GM18505 (cell line): ENCODE measurements around the gene TOR4A.

Experiments used
- ATAC-seq: cut with Tn5 transposase; IDR thresholded peaks from one replicate; pipeline ENCODE4 v1.9.1; 2021; ENCODE audit not compliant: unreplicated experiment
- POLR2A ChIP-seq: IDR thresholded peaks from 4 replicates; pipeline ENCODE4 v1.6.1; 2011; ENCODE audit warnings: borderline replicate concordance; ENCODE audit not compliant: insufficient read depth, insufficient read length; ENCODE audit errors: extremely low read depth

Gene TOR4A

DNA sequence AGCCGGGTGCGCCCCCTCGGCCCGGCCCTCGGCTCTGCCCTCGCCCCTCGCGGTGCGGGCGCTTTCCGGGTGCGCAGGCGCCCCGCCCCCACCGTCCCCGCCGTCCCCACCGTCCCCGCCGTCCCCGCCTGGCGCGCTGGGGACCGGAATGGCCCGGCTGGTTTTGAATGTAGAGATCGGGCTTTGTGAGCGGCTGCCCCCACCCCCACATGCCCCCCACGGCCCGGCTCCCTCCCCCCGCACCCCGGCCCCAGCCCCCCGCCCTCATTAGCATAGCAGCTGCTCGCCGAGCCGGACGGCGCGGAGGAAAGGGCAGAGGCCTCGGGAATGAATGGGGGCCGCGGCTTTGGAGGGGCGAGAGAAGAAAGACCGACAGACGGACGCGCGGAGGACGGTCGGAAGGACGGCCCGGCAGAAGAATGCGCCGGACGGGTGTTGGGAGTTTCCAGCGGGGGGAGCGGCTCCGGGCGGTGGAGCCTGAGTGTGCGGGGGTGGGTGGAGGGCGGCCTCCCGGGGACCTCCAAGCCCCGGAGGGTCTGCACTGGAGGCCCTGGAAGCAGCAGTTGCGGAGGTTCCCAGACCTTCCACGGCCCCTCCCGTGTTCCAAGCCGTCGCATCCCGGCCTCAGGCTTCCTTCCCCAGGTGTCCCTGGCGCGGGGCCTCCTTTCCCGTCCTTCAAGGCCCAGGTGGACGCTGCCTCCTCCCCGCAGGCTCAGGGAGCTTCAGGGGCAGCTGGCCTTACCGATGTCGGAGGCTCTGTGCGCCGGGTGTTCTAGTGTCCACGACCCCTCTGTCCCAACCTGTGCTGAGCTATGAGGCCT is 18.5 kb downstream of the TOR4A start:
- TF ChIP-seq POLR2A: no peak
- no peak for ATAC-seq

DNA sequence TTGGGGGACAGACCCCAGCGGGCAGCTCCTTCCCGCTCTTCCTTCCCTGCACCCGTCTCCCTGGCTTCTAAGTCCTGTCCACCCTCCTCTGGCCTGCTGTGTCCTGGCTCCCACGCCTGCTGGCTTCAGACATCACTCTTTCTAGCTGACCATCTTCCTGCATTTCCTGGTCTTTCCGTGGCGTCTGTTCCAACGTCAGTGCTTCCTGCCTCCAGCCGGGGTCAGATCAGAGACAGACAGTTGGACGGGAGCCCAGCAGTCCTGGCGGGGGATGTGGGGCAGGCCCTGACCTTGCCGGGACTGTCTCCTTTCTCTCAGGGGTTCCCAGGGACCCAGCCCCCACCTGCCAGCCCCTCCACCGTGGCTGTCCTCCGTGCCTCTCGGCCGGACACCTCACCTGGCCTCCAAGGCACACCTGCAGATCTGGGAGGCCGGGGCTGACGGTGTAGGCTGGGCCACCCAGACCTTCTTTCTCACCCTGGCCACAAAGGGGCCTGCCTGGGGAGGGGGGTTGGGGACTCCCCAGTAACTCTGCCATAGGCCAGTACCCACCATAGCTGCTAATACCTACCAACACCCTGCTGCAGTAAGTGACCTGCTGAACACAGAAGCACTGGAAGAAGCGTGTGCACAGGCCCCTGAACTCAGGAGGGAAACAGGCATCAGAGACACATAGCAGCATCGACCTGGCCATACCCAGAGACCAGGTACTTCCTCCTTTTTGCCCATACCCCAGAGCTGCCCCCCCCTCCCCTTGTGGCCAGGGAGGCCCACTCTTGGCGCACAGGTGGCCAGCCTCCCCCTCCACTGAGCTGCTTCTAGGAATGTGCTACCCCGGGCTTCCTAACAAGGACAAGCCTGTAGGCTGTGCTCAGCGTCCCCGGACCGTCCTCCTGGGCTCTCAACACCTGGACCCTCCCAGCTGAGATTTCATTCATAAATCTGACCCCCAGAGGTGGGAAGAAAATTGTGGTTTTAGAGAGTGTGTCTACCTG is 19.4 kb downstream of the TOR4A start:
- TF ChIP-seq POLR2A: no peak
- no peak for ATAC-seq

DNA sequence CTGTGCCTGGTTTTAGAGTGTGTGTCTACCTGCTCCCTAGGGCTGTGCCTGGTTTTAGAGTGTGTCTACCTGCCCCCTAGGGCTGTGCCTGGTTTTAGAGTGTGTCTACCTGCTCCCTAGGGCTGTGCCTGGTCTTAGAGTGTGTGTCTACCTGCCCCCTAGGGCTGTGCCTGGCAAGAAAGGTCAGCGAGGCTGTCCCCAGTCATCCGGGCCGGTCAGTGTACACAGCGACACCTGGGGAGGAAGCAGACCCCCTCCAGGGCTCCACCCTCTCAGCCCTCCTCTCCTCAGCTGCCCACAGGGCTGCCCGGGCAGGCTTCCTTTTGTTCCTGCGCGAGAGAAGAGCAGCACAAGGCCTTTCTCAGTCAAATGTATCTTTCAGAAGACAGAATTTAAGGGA is 20.4 kb downstream of the TOR4A start:
- no peak for TF ChIP-seq POLR2A
- no peak for ATAC-seq

DNA sequence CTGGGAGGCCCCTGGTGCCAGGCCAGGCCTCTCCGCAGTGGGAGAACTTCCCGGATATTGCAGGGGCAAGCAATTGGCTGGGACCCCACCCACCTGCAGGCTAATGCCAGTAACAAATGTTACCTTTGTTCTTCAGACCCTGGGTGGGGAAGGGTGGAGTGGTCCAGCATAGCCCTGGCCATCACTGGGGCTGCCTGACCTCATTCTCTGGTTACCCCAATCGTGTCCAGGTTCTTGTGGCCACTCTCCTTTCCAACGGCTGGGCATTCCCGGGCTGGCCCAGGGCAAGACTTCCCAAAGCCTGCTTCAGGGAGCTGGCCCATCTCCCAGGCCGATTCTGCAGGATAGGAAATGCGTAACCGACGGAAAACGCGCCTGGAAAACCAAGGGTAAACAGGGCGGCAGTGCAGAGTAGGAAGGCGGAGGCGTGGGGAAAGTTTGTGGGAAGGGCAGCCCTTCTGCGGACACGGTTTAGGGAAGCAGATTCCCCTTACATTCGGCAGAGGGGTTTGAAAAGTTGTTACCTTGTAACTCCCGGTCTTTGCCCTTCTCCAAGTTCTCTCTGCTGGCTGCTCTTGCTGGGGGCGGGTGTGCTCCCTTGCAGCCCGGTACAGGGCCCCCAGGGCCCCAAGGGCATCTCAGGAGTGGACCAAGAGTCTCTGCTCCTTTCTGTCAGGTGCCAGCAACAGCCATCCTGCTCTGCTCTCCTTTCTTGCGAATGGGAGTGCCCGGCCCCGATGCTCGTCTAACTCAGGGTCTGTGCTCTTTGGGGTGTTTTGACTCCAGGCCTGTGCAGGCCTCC is 21.1 kb downstream of the TOR4A start:
- ATAC-seq: no peak
- TF ChIP-seq POLR2A: no peak

DNA sequence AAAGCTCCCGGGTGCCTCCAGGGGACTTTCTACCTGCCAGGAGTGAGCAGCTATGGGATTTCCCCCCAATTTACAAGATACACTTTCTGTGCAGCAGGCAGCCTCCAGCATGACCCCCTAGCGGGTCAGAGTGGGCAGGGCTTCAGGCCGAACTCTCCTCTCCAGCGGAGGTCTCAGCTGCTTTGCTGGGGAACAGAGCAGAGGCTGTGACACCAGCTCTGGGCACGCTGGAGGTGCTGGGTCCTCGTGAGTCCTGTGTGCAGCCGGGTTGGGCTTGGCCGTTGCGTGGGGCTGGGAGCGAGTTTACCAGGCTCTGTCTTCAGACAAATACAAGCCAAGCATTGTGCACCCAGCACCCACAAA is 21.7 kb downstream of the TOR4A start:
- TF ChIP-seq POLR2A: no peak
- ATAC-seq: no peak

DNA sequence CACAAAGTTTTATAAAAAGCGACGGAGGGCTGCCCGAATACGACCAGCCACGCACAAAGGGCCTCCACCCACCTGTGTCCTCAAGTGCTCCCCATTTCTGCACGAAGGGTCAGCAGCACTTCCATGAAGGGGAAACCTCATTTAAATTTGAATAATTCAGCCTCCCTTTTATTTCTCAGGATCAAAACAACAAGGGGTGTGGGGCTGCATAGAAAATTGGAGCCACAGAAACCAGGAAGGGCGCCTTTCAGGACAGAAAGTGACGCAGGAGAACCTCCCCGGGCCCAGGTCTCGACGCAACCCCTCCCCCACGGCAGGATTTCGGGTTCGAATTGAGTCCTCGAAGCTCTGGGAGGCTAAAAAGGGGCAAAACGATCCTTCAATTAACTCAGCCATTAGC is 22.4 kb downstream of the TOR4A start:
- ATAC-seq: no peak
- TF ChIP-seq POLR2A: no peak

DNA sequence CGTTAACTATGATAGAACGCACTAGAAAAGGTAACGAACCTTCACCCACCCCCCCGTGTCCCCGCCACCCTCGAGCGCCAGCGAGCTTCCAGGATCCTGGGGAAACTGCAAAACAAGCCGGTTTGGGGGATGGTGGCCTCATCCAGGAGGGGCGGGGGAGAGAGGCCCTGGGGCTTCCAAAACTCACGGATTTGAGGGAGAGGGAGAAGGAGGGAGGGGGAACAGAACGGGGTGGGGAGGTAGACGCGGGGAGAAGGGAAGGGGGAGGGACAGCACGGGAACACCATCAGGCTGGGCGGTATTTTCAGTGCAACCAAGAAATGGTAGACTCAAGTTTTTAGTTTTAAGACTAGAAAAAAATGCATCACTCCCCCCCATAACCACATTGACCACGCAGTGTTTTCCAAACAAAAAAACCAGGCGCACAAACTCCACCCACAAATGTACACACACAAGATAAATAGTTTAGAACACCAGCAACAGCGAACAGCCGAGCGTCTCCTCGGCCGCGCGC is 23.1 kb downstream of the TOR4A start:
- no peak for TF ChIP-seq POLR2A
- no peak for ATAC-seq

DNA sequence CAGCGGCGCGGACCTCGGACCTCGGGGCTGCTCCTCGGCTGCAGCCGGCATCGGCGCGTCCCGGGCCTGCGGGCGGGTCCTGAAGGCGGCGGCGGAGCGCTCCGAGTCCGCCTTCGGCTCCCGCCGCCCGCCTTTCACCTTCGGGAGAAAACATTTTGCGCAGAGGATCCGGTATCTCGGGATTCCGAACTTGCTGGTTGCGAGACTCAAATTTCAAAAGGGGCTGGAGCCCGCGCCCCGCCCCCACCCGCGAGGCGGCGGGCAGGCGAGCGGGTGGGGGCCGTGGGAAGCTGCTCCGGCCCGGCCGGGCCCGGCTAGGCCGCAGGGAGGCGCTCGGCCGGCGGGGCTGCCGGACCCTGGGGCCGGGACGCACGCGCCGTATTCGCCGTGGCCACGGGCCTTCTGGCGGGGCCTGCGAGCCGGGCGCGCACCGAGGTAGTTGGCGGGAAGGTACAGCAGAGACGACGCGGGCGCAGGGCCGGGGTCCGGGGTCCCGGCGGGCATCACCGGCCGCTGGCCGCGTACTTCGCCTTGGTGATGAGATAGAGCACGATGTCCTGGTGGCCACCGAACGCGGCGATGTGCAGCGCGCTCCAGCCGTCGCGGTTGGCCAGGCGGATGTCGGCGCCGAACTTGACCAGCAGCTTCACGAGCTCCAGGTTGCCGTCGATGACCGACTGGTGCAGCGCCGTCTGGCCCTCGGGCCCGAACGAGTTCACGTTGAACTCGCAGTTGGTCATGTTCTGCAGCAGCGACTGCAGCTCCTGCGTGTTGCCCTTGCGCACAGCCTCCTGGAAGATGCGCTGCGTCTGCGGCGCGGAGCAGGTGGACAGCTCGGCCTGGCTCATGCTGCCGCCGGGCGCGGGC is 23.8 kb downstream of the TOR4A start:
- ATAC-seq: no peak
- no peak for TF ChIP-seq POLR2A

DNA sequence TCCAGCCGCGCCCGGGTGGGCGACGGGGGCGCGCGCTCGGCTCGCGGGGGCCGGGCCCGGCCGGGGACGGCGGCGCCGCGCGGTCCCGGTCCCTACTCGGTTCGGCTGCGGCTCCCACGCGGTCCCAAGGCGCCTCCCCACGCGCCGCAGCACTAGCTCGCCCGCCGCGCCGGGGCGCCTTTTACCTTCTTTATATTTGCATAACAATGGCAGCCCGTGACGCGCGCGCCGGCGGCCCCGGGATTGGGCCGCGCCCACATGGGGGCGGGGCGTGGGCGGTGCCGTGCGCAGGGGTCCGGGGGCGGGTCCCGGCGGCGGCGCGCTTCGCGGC is 24.6 kb downstream of the TOR4A start, which contains the start of gene NRARP:
NRARP (minus strand) TSS at position 154 of the 331 bp plus-strand sequence. CDS start 343 bp downstream, outside the sequence.
- peak; percentile 74 for ATAC-seq
- TF ChIP-seq POLR2A: peak; percentile 94

DNA sequence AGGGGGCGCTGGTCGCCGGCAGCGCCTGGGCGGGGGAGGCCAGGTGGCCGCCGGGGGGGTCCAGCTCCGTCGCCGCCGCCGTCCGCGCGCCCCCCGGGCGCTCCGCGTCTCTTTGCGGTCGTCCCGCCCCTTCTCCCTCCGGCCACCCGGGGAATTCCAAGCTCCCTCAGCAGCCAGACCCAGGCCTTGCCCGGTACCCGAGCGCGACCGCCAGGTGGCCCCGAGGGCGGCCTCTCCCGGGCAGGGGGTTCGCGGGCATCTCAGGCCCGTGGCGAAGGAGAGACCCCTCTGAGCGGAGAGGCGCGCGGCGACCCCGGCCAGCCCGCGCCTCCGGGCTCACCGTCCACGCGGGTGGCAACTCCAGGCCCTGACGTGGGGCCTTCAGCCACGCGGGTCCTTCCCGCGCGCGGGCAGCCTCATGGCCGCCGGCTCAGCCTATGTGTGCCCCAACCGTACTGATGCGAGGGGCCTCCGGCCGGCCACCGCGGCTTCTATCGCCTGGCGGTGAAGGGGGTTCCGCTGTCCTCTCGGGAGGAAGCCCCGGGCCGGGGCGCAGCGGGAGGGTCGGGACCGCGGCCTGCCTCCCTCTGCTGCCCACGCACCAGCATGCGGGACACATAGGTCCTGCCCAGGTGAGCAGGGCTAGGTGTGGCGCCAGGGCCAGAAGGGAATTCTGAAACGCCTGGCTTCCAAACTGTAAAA is 25.1 kb downstream of the TOR4A start:
- no peak for TF ChIP-seq POLR2A
- peak; percentile 44 for ATAC-seq

DNA sequence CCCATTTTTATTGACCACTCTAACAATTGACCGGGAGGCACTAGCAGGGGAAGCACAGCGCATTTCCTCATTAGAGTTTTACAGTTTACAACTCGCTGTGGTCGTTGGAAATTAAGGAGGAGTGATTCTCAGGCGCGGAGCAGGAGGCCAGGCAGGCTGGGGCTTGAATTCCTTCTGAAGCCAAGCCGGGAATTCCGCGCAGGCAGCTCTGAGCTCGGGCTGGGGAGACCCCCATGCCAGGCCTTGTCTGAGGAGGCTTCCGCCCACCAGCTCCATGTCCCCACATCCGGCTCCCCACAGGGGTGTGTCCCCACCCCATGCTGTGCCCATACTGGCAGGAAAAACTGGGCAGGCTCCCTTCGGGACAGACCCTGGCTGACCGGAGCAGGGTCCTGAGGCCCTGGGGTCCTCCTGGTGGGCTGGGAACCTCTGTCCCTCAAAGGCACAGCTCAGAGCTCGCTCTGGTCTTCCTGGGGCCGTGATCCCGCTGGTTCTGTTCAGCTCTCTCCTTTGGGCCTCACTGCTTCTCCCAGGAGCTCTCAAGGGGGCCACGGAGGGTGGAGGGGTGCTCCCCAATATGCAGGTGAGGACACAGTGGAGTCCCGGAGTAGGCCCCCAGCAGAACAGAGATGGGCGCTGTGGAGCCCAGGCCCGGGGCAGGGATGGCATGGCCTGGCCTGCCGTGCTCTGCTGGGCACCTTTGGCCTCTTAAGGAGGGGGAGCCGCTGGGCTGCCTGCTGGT is 25.8 kb downstream of the TOR4A start:
- TF ChIP-seq POLR2A: no peak
- ATAC-seq: no peak

DNA sequence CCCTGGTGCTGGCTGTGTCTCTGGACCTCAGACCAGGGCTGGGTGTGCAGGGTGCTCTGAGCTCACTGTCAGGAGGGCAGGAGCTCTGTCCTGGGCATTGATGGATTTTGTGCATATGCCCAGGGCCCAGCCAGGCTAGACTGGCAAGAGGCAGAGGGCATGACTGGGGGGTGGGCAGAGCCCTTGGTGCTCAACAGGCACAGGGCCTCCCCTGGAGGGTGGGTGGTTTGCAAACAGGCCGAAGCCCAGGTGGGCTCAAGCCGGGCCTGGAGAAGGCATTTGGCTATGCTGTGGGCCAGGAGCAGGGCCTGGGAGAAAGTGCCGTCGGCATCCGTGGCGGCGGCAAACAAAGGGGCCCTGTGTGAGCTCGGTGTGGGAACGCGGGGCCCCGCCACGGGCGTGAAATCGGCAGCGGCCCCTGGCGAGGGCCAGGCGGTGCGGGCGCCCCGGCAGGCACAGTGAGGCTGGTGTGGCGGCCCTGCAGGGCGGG is 26.4 kb downstream of the TOR4A start:
- TF ChIP-seq POLR2A: no peak
- no peak for ATAC-seq
